Stomach (tissue), 9 donors: Measurements from ENCODE around the gene ABTB2. TPM values are rescaled to one million over a fixed set of nuclear protein-coding genes. Genes with fewer than 3 reads are reported as not detected.

Experiments used
- DNase-seq, 2 donors: peaks; one replicate each; pipeline versions ENCODE4 v3.0.0 to v3.0.0-alpha.2; 2013 to 2019
- H3K27ac ChIP-seq, 5 donors: fragments of 200-600 bp in 4 of 5; sonication (generic) in 4 of 5; one replicate each; pipeline ENCODE4 v1.5.1; 2013 to 2019; ENCODE audit warnings: mild to moderate bottlenecking in 1 of 5, moderate library complexity in 1 of 5
- H3K27me3 ChIP-seq, 3 donors: fragments of 200-600 bp; sonication (generic); one replicate each; pipeline ENCODE4 v1.5.1; 2017 to 2019; ENCODE audit warnings: mixed run types in 1 of 3
- H3K36me3 ChIP-seq, 4 donors: fragments of 200-600 bp; sonication (generic); 1 replicate in 3 of 4; 2 replicates in 1 of 4; pipeline ENCODE4 v1.5.1; 2016 to 2019
- H3K4me1 ChIP-seq, 4 donors: fragments of 200-600 bp; sonication (generic); one replicate each; pipeline ENCODE4 v1.5.1; 2016 to 2019
- H3K4me3 ChIP-seq, 4 donors: fragments of 200-600 bp; sonication (generic) in 3 of 4; one replicate each; pipeline ENCODE4 v1.5.1; 2016 to 2019; ENCODE audit warnings: mild to moderate bottlenecking in 1 of 4
- H3K9me3 ChIP-seq, 4 donors: fragments of 200-600 bp; sonication (generic); one replicate each; pipeline ENCODE4 v1.5.1; 2016 to 2019
- CTCF ChIP-seq, 7 experiments: fragments of 450-650 bp in 4 of 7; fragments of 200-600 bp in 3 of 7; sonication (generic) in 3 of 7; IDR thresholded peaks; one replicate each; pipeline ENCODE4 v1.5.1; 2016 to 2019; ENCODE audit warnings: antibody characterized with exemption in 7 of 7, control low read depth in 2 of 7, mild to moderate bottlenecking in 1 of 7
- EP300 ChIP-seq: sonication (generic); formaldehyde crosslinking; IDR thresholded peaks from one replicate; pipeline ENCODE4 v1.6.1; 2017; ENCODE audit warnings: antibody characterized with exemption
- POLR2A ChIP-seq, 4 donors: fragments of 450-650 bp; IDR thresholded peaks; one replicate each; pipeline ENCODE4 v1.6.1; 2016; ENCODE audit warnings: antibody characterized with exemption in 4 of 4, control low read depth in 2 of 4, mild to moderate bottlenecking in 1 of 4, moderate library complexity in 1 of 4
- POLR2AphosphoS5 ChIP-seq, 3 donors: sonication (generic); formaldehyde crosslinking; IDR thresholded peaks; one replicate each; pipeline ENCODE4 v1.6.1; 2016; ENCODE audit warnings: antibody characterized with exemption in 3 of 3
- WGBS, 5 donors: extraction: QIAGEN DNeasy Blood & Tissue Kit in 3 of 5; methylation state at CpG; one replicate each; pipeline versions ENCODE4 v1.1.5 to v1.1.7; 2013 to 2018; 5-methylcytosine and 5-hydroxymethylcytosine counted together
- intact Hi-C: fragments of 100-400 bp; cut with DNase I; formaldehyde crosslinking; loops from one replicate; pipeline ENCODE4 v1.15.1; 2023; ENCODE audit warnings: low total_unique reads
- polyA plus RNA-seq, 3 donors: library from polyadenylated mRNA; stranded (reverse); fragments of 200-250 nt; gene quantifications; one replicate each; pipeline ENCODE4 v1.2.3, GENCODE V29; 2013
- total RNA-seq, 5 donors: library from RNA; depleted of rRNA; stranded (reverse); fragments of >200 nt; gene quantifications; one replicate each; pipeline versions ENCODE4 v1.1.0 to v1.2.3, GENCODE V29; 2014 to 2016
- donor health status: healthy with polysubstance abuse.
- donor health status: Bipolar disorder and iron deficiency.
- donor health status: healthy.

The ABTB2 gene
- total and polyA plus RNA-seq, 8 donors, result 0.58 to 12.7 (median 2.2) TPM

DNA sequence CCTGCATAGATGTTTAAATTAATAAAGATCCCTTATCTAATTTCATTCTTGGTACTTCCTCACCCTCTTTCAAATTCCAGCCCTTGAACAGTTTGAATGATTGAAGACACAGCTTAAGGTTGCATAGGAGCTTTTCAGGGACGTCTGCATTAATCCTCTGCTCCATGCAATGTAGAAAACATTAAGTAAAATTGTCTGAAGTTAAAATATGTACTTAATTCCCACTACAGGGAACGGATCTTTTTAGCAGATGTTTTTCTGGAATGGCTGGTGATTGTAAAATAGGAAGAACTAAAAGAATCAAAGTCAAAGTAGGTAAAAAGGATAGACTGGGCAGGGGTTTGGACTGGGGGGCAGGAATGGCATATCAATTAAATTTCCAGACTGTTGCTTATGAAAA is 58.9 kb downstream of the ABTB2 start:
- WGBS, 5 donors, result 73 to 80% (median 78%) methylated on average over 2 of the region's 2 CpGs
- no peak overlapping the region for H3K4me3 ChIP-seq
- H3K27me3 ChIP-seq, result no peaks in the 10 kb centered on the region
- no peaks in the 10 kb centered on the region for H3K36me3 ChIP-seq
- H3K27ac ChIP-seq, result no peak overlapping the region
- DNase-seq, result no peak
- TF ChIP-seq POLR2AphosphoS5 (IDR thresholded peaks at IDR 0.05) (no peak), POLR2A (IDR thresholded peaks at IDR 0.05) (no peak), EP300 (no peak), CTCF (IDR thresholded peaks at IDR 0.05) (no peak)
- H3K9me3 ChIP-seq, result no peaks in the 10 kb centered on the region
- intact Hi-C loops, result no loop called here
- peaks cover 0 to 28% (median 3%) of the 10 kb centered on the region in 4 donors for H3K4me1 ChIP-seq

- WGBS, 5 donors, result 79 to 94% (median 87%) methylated on average over 1 of the region's 1 CpG
- Histone ChIP-seq H3K4me3 (no peak overlapping the region), H3K36me3 (no peaks in the 10 kb centered on the region), H3K9me3 (no peaks in the 10 kb centered on the region), H3K27me3 (no peaks in the 10 kb centered on the region), H3K4me1 (peaks cover 0 to 8% (median 0%) of the 10 kb centered on the region in 4 donors), H3K27ac (no peak overlapping the region)
- no peak for DNase-seq
- intact Hi-C loops, result no loop called here
- TF ChIP-seq POLR2A (IDR thresholded peaks at IDR 0.05) (no peak), EP300 (no peak), POLR2AphosphoS5 (IDR thresholded peaks at IDR 0.05) (no peak), CTCF (IDR thresholded peaks at IDR 0.05) (no peak)
Measured at GRCh38 chr11:34296412-34296811, 61.4 kb downstream of the ABTB2 start.

GRCh38 chr11:34292546-34292945 is 65.3 kb downstream of the ABTB2 start:
- Histone ChIP-seq H3K9me3 (no peaks in the 10 kb centered on the region), H3K36me3 (no peaks in the 10 kb centered on the region), H3K4me1 (peaks cover 0 to 5% (median 0%) of the 10 kb centered on the region in 4 donors), H3K4me3 (no peak overlapping the region), H3K27me3 (no peaks in the 10 kb centered on the region), H3K27ac (no peak overlapping the region)
- TF ChIP-seq CTCF (IDR thresholded peaks at IDR 0.05), result no peak
- WGBS, 5 donors, result 43 to 47% (median 43%) methylated on average over 2 of the region's 2 CpGs
- no peak for DNase-seq
- intact Hi-C loops, result no loop called here

- DNase-seq, result no peak
- WGBS, 5 donors, result 81 to 90% (median 89%) methylated on average over 3 of the region's 3 CpGs
- Histone ChIP-seq H3K27ac (no peak overlapping the region), H3K9me3 (no peaks in the 10 kb centered on the region), H3K4me3 (no peak overlapping the region), H3K27me3 (no peaks in the 10 kb centered on the region), H3K4me1 (peaks cover 0 to 5% (median 0%) of the 10 kb centered on the region in 4 donors), H3K36me3 (no peaks in the 10 kb centered on the region)
- intact Hi-C loops, result no loop called here
- TF ChIP-seq POLR2AphosphoS5 (IDR thresholded peaks at IDR 0.05) (no peak), POLR2A (IDR thresholded peaks at IDR 0.05) (no peak), EP300 (no peak), CTCF (IDR thresholded peaks at IDR 0.05) (no peak)
Measured at GRCh38 chr11:34292111-34292510, 65.7 kb downstream of the ABTB2 start.
